ENCODE data around the gene SMC1B.
"Not testable (repeated sequence)": the region's sequence is repeated elsewhere in the genome, so short reads cannot be mapped to it uniquely, and the experiment has no call there.

Gene SMC1B

GRCh38 chr22:45446216-45446615 is 32.8 kb upstream of the SMC1B start:
- Histone ChIP-seq H3K9me3 (ENCODE audit: control insufficient read depth in 5 of 5, low read length in 5 of 5) (no peaks in the 10 kb centered on the region), H3K27me3 (ENCODE audit: control insufficient read depth in 5 of 5, insufficient read depth in 4 of 5, low read length in 5 of 5) (peaks cover 0 to 5% (median 1%) of the 10 kb centered on the region in 5 donors), H3K27ac (ENCODE audit: low read depth, low read length) (no peak overlapping the region), H3K9ac (ENCODE audit: low read length in 5 of 5) (no peak overlapping the region), H3K4me3 (ENCODE audit: low read depth in 1 of 5, low read length in 5 of 5) (no peak overlapping the region), H3K4me1 (ENCODE audit: control insufficient read depth in 5 of 5, insufficient read depth in 5 of 5, low read length in 5 of 5) (peaks cover under 1 to 19% (median 19%) of the 10 kb centered on the region in 5 donors), H3K36me3 (ENCODE audit: control insufficient read depth in 5 of 5, insufficient read depth in 5 of 5, low read length in 5 of 5) (no peaks in the 10 kb centered on the region)

- H3K9ac ChIP-seq (ENCODE audit: low read length in 5 of 5): no peak overlapping the region
- no peak overlapping the region for H3K27ac ChIP-seq (ENCODE audit: low read depth, low read length)
- no peaks in the 10 kb centered on the region for H3K36me3 ChIP-seq (ENCODE audit: control insufficient read depth in 5 of 5, insufficient read depth in 5 of 5, low read length in 5 of 5)
- H3K4me3 ChIP-seq (ENCODE audit: low read depth in 1 of 5, low read length in 5 of 5): no peak overlapping the region
- peaks cover 0 to 13% (median 8%) of the 10 kb centered on the region in 5 donors for H3K4me1 ChIP-seq (ENCODE audit: control insufficient read depth in 5 of 5, insufficient read depth in 5 of 5, low read length in 5 of 5)
- no peaks in the 10 kb centered on the region for H3K9me3 ChIP-seq (ENCODE audit: control insufficient read depth in 5 of 5, low read length in 5 of 5)
- peaks cover 0 to 8% (median 2%) of the 10 kb centered on the region in 5 donors for H3K27me3 ChIP-seq (ENCODE audit: control insufficient read depth in 5 of 5, insufficient read depth in 4 of 5, low read length in 5 of 5)
Measured at GRCh38 chr22:45445031-45445710, 31.8 kb upstream of the SMC1B start.

- Histone ChIP-seq H3K27me3 (ENCODE audit: control insufficient read depth in 5 of 5, insufficient read depth in 4 of 5, low read length in 5 of 5) (peaks cover 0 to 10% (median 2%) of the 10 kb centered on the region in 5 donors), H3K4me1 (ENCODE audit: control insufficient read depth in 5 of 5, insufficient read depth in 5 of 5, low read length in 5 of 5) (peaks cover 0 to 12% (median 7%) of the 10 kb centered on the region in 5 donors), H3K27ac (ENCODE audit: low read depth, low read length) (no peak overlapping the region), H3K4me3 (ENCODE audit: low read depth in 1 of 5, low read length in 5 of 5) (no peak overlapping the region), H3K9ac (ENCODE audit: low read length in 5 of 5) (no peak overlapping the region), H3K36me3 (ENCODE audit: control insufficient read depth in 5 of 5, insufficient read depth in 5 of 5, low read length in 5 of 5) (no peaks in the 10 kb centered on the region), H3K9me3 (ENCODE audit: control insufficient read depth in 5 of 5, low read length in 5 of 5) (no peaks in the 10 kb centered on the region)
Measured at GRCh38 chr22:45444168-45444567, 30.8 kb upstream of the SMC1B start.

DNA sequence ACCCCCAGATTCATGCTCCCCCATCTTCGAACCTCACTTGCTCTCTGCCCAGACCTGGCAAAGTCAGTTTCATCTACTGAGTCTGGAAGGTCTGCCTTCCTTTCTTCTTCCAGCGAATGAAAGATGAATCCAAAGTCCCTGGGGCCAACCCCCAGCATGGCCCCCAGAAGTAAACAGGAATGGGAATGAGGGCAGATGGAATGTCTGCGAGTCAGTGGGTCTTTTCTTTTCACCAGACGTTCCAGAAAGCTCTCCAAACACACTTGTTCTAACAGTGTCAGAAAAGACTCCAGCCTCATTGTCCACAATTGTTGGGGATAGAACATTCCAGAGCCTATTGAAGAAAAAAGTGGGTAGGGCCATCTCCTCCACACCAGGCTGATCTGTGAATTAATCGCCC is 28.7 kb upstream of the SMC1B start:
- H3K9me3 ChIP-seq (ENCODE audit: control insufficient read depth in 5 of 5, low read length in 5 of 5): no peaks in the 10 kb centered on the region
- H3K27me3 ChIP-seq (ENCODE audit: control insufficient read depth in 5 of 5, insufficient read depth in 4 of 5, low read length in 5 of 5): peaks cover 0 to 10% (median 2%) of the 10 kb centered on the region in 5 donors
- H3K4me1 ChIP-seq (ENCODE audit: control insufficient read depth in 5 of 5, insufficient read depth in 5 of 5, low read length in 5 of 5): peaks cover 0 to 5% (median 0%) of the 10 kb centered on the region in 5 donors
- H3K27ac ChIP-seq (ENCODE audit: low read depth, low read length): no peak overlapping the region
- no peak overlapping the region for H3K4me3 ChIP-seq (ENCODE audit: low read depth in 1 of 5, low read length in 5 of 5)
- no peak overlapping the region for H3K9ac ChIP-seq (ENCODE audit: low read length in 5 of 5)
- H3K36me3 ChIP-seq (ENCODE audit: control insufficient read depth in 5 of 5, insufficient read depth in 5 of 5, low read length in 5 of 5): no peaks in the 10 kb centered on the region

GRCh38 chr22:45441138-45441537 is 27.7 kb upstream of the SMC1B start:
- Histone ChIP-seq H3K27me3 (ENCODE audit: control insufficient read depth in 5 of 5, insufficient read depth in 4 of 5, low read length in 5 of 5) (peaks cover 0 to 10% (median 2%) of the 10 kb centered on the region in 5 donors), H3K9me3 (ENCODE audit: control insufficient read depth in 5 of 5, low read length in 5 of 5) (no peaks in the 10 kb centered on the region), H3K27ac (ENCODE audit: low read depth, low read length) (no peak overlapping the region), H3K4me1 (ENCODE audit: control insufficient read depth in 5 of 5, insufficient read depth in 5 of 5, low read length in 5 of 5) (peaks cover 0 to 5% (median 0%) of the 10 kb centered on the region in 5 donors), H3K4me3 (ENCODE audit: low read depth in 1 of 5, low read length in 5 of 5) (no peak overlapping the region), H3K9ac (ENCODE audit: low read length in 5 of 5) (peak overlapping the region in 1 of 5 donors; percentile 20), H3K36me3 (ENCODE audit: control insufficient read depth in 5 of 5, insufficient read depth in 5 of 5, low read length in 5 of 5) (no peaks in the 10 kb centered on the region)

GRCh38 chr22:45440688-45441087 is 27.3 kb upstream of the SMC1B start:
- H3K27ac ChIP-seq (ENCODE audit: low read depth, low read length); H3K4me3 ChIP-seq (ENCODE audit: low read depth in 1 of 5, low read length in 5 of 5): not testable (repeated sequence)

GRCh38 chr22:45438336-45438735 is 24.9 kb upstream of the SMC1B start:
- Histone ChIP-seq H3K9ac (ENCODE audit: low read length in 5 of 5) (no peak overlapping the region), H3K4me3 (ENCODE audit: low read depth in 1 of 5, low read length in 5 of 5) (no peak overlapping the region), H3K27ac (ENCODE audit: low read depth, low read length) (no peak overlapping the region), H3K4me1 (ENCODE audit: control insufficient read depth in 5 of 5, insufficient read depth in 5 of 5, low read length in 5 of 5) (peaks cover 4 to 18% (median 10%) of the 10 kb centered on the region in 5 donors), H3K36me3 (ENCODE audit: control insufficient read depth in 5 of 5, insufficient read depth in 5 of 5, low read length in 5 of 5) (no peaks in the 10 kb centered on the region), H3K27me3 (ENCODE audit: control insufficient read depth in 5 of 5, insufficient read depth in 4 of 5, low read length in 5 of 5) (peaks cover 0 to 9% (median 4%) of the 10 kb centered on the region in 5 donors), H3K9me3 (ENCODE audit: control insufficient read depth in 5 of 5, low read length in 5 of 5) (no peaks in the 10 kb centered on the region)

More at GRCh38 chr22:45440688-45441087, 27.3 kb upstream of the SMC1B start:
- H3K36me3 ChIP-seq (ENCODE audit: control insufficient read depth in 5 of 5, insufficient read depth in 5 of 5, low read length in 5 of 5); H3K9me3 ChIP-seq (ENCODE audit: control insufficient read depth in 5 of 5, low read length in 5 of 5); H3K4me1 ChIP-seq (ENCODE audit: control insufficient read depth in 5 of 5, insufficient read depth in 5 of 5, low read length in 5 of 5); H3K9ac ChIP-seq (ENCODE audit: low read length in 5 of 5): not testable (repeated sequence)
- peaks cover 0 to 11% (median 2%) of the 10 kb centered on the region in 5 donors for H3K27me3 ChIP-seq (ENCODE audit: control insufficient read depth in 5 of 5, insufficient read depth in 4 of 5, low read length in 5 of 5)

- not testable (repeated sequence) for H3K27me3 ChIP-seq (ENCODE audit: control insufficient read depth in 5 of 5, insufficient read depth in 4 of 5, low read length in 5 of 5); H3K36me3 ChIP-seq (ENCODE audit: control insufficient read depth in 5 of 5, insufficient read depth in 5 of 5, low read length in 5 of 5); H3K9ac ChIP-seq (ENCODE audit: low read length in 5 of 5); H3K9me3 ChIP-seq (ENCODE audit: control insufficient read depth in 5 of 5, low read length in 5 of 5); H3K4me3 ChIP-seq (ENCODE audit: low read depth in 1 of 5, low read length in 5 of 5); H3K27ac ChIP-seq (ENCODE audit: low read depth, low read length)
- peaks cover 4 to 18% (median 10%) of the 10 kb centered on the region in 5 donors for H3K4me1 ChIP-seq (ENCODE audit: control insufficient read depth in 5 of 5, insufficient read depth in 5 of 5, low read length in 5 of 5)
Measured at GRCh38 chr22:45436871-45437517, 23.6 kb upstream of the SMC1B start.

DNA sequence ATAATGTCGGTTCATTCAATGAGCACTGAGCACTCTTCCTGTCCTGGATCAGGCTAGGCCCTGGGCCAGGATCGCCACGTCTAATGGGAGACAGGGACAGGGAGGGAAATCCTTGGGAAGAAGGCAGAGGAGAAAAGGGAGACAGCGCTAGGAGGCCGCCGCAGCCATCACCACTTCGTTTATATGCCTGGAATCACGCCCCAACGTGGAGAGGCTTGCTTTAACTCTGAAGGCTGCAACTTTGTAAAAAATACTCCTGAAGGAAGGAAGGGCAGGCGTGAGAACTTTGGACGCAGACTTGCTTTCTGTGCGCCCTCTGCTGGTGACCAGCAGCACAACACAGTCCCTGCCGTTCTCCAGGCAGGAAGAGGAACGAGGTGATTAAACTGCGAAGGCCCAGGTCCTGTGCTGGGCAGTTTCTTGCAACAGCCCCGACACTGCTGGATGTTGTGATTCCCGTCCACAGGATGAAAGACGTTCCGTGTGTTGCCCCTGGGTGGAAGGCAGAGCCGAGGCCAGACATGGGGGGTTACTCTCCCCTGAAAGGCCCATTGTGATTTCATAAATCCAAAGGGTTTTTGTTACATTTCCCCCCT is 22.2 kb upstream of the SMC1B start:
- Histone ChIP-seq H3K4me3 (ENCODE audit: low read depth in 1 of 5, low read length in 5 of 5) (peak overlapping the region in 4 of 5 donors; percentile 51 to 64 (median 55)), H3K27me3 (ENCODE audit: control insufficient read depth in 5 of 5, insufficient read depth in 4 of 5, low read length in 5 of 5) (peaks cover 0 to 6% (median 0%) of the 10 kb centered on the region in 5 donors), H3K36me3 (ENCODE audit: control insufficient read depth in 5 of 5, insufficient read depth in 5 of 5, low read length in 5 of 5) (no peaks in the 10 kb centered on the region), H3K9ac (ENCODE audit: low read length in 5 of 5) (peak overlapping the region in 3 of 5 donors; percentile 35 to 60 (median 48)), H3K4me1 (ENCODE audit: control insufficient read depth in 5 of 5, insufficient read depth in 5 of 5, low read length in 5 of 5) (peaks cover 4 to 13% (median 10%) of the 10 kb centered on the region in 5 donors), H3K27ac (ENCODE audit: low read depth, low read length) (peak overlapping the region; percentile 37), H3K9me3 (ENCODE audit: control insufficient read depth in 5 of 5, low read length in 5 of 5) (no peaks in the 10 kb centered on the region)

DNA sequence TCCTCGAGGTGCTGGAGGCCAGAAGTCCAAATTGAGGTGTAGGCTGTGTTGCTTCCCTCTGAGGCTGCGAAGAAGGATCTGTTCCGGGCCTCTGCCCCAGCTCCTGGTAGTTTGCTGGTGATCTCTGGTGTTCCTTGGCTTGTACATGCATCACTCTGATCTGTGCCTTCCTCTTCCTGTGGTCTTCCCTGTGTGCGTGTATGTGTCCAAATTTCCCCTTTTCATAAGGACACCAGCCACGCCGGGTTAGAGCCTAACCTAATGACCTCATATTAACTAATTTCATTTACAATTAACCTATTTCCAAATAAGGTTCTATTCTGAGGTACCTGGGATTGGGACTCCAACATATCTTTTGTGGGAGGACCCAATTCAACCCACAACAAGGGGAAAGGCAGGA is 21.6 kb upstream of the SMC1B start:
- H3K27me3 ChIP-seq (ENCODE audit: control insufficient read depth in 5 of 5, insufficient read depth in 4 of 5, low read length in 5 of 5): peaks cover 0 to 7% (median 0%) of the 10 kb centered on the region in 5 donors
- no peaks in the 10 kb centered on the region for H3K36me3 ChIP-seq (ENCODE audit: control insufficient read depth in 5 of 5, insufficient read depth in 5 of 5, low read length in 5 of 5)
- peak overlapping the region in 2 of 5 donors; percentile 54 to 56 for H3K4me3 ChIP-seq (ENCODE audit: low read depth in 1 of 5, low read length in 5 of 5)
- H3K9me3 ChIP-seq (ENCODE audit: control insufficient read depth in 5 of 5, low read length in 5 of 5): no peaks in the 10 kb centered on the region
- H3K4me1 ChIP-seq (ENCODE audit: control insufficient read depth in 5 of 5, insufficient read depth in 5 of 5, low read length in 5 of 5): peaks cover 4 to 18% (median 10%) of the 10 kb centered on the region in 5 donors
- peak overlapping the region; percentile 37 for H3K27ac ChIP-seq (ENCODE audit: low read depth, low read length)
- H3K9ac ChIP-seq (ENCODE audit: low read length in 5 of 5): peak overlapping the region in 1 of 5 donors; percentile 60

All from subcutaneous abdominal adipose tissue (tissue), 5 donors.